CD4-positive, alpha-beta T cell treated with Interleukin-4 for 4 hours (primary cell): ENCODE data around the gene NAA40.
"Not testable (repeated sequence)": the region's sequence is repeated elsewhere in the genome, so short reads cannot be mapped to it uniquely, and the experiment has no call there.

Experiments used
- DNase-seq: peaks from one replicate; pipeline ENCODE4 v3.0.0-alpha.2; 2020

NAA40 gene

DNA sequence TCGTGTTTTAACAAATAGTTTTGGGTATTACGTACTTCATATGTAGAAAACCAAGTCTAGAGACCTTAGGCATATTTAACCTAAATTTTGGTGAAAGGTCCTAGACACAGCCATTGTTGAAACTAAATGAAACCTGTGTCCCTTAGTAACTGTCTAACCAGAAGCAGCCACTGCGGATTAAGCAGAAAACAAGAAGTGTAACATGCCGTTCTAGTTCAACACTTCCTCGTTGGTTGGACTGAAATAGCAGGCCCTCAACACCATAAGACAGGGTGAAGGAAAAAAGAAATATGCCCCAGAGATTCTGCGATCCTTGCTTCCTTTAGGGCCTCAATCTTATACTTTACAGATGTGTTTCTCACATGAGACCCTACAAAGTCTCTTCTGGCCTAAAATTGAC lies 2.0 kb downstream of the NAA40 start:
- DNase-seq = no peak

GRCh38 chr11:63941901-63942300 lies 3.1 kb downstream of the NAA40 start:
- DNase-seq = no peak

DNA sequence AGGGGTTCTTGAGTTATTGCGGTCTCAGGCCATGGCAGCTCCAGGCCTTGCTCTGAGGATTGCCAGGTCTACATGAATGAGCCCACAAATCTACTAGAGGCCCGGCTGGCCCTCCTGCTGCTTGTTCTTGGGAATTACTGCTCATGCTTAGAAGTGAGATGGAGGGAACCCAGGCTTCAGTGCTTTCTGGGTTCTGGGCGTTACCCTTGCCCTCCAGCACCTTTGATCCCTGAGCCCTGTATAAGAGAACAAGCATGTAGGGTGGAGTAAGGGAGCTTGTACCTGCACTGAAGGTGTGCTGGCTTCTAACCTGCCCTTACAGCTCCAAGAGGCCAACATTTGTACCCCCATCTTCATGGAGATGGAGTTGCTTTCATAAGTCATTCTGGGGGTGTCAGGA lies 4.0 kb downstream of the NAA40 start:
- DNase-seq = no peak

DNA sequence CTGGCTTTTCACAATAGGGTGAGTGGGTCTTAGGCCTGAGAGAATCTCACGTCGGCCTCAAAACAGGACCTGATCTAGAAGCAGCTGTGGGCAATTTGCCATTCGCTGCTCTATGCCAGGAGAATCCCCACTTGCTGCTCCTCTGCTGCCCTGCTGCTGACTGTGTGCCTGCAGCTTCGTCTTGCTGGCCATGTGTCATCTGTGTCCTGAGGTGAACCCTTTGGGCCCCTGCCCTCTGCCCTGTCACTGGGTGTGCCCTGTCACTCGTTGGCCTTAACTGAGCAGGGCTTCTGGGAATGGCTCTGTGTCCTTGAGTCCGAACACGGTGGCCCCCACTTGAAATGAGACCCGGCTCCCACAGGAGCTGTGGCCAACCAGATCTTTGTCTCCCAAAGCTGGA lies 6.2 kb downstream of the NAA40 start:
- no peak for DNase-seq

DNA sequence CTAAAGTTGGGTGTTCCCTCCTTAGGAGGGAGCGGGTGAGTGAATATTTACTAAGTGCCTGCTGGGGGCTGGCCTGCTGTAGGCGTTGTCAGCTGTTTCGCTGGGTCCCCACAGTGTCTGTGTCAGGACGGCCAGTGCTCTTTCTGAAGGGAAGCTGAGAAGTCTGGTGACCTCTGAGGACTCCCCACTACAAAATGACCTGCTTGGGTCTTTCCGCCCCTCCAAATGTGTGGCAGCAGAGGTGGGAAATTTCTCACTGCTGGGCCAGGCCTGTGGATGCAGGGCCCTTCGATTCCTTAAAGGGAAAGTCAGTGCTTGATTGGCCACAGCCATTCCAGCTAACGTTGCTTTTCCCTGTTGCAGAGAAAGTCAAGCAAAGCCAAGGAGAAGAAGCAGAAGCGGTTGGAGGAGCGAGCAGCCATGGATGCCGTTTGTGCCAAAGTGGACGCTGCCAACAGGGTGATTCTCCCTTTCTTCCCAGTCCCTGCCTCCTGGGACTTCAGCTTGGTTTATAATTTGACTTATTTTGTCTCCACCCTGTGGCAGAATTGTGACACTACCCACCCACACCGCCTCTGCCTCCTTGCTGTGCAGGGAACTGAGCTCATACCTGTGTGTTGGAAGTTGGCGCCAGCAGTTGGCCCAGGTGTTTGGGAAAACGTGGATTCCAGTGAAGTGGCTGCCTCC lies 6.8 kb downstream of the NAA40 start:
- DNase-seq = peak; percentile 52

DNA sequence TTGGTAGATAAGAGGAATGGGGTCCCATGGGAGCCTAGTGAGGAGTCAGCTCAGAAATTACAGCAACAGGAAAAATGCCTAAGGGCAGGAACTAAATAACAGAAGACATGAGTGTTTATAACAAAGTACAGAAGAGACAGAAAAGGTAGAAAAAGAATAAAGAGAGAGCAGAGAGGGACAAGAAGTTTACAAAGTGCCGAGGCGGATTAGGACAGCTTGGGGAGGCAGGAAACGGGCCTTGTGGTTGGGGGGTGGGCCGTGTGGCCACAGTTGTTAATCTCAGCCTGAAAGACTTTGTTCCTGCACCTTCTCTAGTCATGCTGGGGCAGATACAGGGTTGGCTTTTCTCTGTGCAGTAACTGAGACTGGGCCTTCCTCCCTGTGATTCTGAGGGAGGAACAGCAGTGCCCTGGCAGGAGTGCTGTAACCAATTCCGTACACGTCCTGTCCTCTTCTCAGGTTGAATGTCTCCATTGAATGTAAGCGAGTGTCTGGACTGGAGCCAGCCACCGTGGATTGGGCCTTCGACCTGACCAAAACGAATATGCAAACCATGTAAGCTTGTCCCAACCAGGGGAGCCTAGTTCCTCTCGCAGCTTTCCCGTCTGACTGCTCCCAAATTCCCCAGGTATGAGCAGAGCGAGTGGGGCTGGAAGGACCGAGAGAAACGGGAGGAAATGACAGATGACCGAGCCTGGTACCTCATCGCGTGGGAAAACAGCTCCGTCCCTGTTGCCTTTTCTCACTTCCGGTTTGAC lies 13.2 kb downstream of the NAA40 start:
- peak; percentile 44 for DNase-seq

DNA sequence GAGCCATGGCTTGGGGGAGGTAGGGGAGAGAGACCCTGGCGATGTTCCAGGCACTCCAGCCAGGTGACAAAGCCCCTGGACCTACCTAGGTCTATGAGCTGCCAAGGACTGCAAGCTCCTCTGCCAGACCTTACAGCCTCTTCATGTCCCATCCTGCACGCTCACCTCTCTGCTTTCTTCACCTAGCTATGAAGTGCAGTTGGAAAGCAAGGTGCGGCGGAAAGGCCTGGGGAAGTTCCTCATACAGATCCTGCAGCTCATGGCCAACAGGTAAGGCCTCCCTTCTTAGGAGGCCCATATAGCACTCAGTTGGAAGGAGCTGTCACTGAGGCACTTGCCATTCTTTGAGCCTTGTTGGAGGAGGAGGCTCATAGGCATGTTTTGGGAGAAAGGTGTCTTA lies 13.8 kb downstream of the NAA40 start:
- DNase-seq = no peak

DNA sequence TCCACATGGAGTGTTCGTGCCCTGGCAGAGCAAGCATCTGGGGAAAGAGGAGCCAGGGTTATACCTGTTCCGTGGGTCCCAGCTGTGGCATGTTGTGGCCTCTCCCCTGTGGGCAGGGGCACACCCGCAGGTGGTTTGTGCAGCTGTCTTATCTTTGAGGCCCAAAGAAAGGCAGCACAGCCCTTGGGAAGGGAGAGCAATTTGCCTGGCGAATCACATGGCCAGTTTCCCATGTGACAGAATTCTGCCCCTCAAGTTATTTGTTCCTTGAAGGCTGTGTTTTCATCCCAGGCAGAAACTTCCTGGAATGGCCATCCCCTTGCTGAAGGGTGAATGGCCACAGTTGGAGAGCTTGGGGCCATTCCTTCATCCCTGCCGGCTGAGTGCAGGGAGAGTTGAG lies 19.2 kb downstream of the NAA40 start:
- no peak for DNase-seq

- DNase-seq = peak; percentile 32
Measured at GRCh38 chr11:63961608-63962412, 23.0 kb downstream of the NAA40 start.

DNA sequence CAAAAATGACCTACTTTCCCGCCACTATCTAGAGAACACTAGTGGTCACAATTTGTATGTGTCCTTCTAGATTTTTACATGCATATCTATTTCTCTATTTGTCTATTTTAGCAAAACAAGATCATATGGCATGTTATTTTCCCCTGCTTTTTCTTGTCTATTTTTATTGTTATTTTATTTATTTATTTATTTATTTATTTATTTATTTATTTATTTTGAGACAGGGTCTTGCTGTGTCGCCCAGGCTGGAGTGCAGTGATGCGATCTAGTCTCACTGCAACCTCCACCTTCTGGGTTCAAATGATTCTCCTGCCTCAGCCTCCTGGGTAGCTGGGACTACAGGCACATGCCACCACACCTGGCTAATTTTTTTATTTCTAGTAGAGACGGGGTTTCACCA lies 25.1 kb downstream of the NAA40 start:
- not testable (repeated sequence) for DNase-seq

DNA sequence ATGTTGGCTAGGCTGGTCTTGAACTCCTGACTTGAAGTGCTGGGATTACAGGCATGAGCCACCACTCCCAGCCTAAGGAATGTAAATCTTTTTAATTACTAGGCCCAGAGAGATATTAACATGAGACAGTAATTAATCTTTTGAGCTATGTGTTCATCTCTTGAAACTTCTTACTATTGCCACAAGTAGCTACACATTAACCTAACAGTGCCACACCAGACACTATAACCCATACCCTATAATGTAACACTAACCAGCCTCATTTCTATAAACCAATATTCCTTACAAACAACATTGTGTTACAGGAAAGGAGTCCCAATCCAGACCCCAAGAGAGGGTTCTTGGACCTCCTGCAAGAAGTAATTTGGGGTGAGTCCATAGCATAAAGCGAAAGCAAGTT lies 27.6 kb downstream of the NAA40 start:
- DNase-seq = no peak

- no peak for DNase-seq
Measured at GRCh38 chr11:63969461-63969860, 30.7 kb downstream of the NAA40 start.

DNA sequence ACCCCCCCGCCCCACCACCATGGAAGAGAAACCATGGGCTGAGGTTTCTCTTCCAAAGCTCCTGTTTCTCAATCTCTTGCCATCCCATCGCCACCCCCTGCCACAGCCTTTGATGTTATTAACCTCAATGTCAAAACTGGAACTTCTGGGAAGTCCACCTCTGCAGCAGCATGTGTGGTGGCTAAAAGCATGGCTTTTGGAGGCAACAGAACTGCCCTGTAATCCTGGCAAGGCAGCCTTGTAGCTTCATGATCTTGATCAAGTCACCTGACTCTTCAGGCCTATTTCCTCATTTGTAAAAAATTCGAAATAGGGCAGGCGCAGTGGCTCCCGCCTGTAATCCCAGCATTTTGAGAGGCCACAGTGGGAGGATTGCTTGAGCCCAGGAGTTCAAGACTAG lies 32.1 kb downstream of the NAA40 start:
- DNase-seq = no peak

GRCh38 chr11:63973912-63974258 lies 35.1 kb downstream of the NAA40 start:
- DNase-seq = not testable (repeated sequence)

GRCh38 chr11:63974259-63975143 lies 35.7 kb downstream of the NAA40 start, which contains the start of gene COX8A:
Gene COX8A (plus strand): TSS chr11:63974620. CDS start chr11:63974681, 61 bp downstream.
- DNase-seq = peak; percentile 98

- no peak for DNase-seq
Measured at GRCh38 chr11:63978551-63979239, 39.9 kb downstream of the NAA40 start.

DNA sequence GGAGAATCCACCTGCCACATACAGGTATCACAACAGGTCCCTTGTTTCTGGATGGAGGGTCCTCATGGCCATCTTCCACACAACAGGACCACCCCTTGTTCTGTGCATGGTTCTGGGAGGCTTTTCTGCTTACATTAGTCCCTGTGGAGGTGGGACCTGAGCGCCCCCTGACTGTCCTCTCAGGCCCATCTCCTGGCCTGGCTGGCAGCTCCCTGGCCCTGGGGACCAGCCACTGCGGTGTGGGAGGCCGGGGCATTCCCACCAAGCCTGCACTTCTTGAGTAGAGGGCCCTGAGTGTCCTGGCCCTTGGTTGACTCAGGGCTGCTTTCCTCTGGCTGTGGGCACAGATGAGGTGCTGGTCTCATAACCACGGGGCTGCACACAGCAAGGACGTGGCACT lies 40.6 kb downstream of the NAA40 start:
- no peak for DNase-seq

GRCh38 chr11:63985812-63986155 lies 47.0 kb downstream of the NAA40 start:
- DNase-seq = peak; percentile 71

- peak; percentile 86 for DNase-seq
Measured at GRCh38 chr11:63986156-63986931, 47.5 kb downstream of the NAA40 start, which contains the start of gene OTUB1. Gene OTUB1 (plus strand): TSS chr11:63986438. CDS start chr11:63986457, 19 bp downstream.

DNA sequence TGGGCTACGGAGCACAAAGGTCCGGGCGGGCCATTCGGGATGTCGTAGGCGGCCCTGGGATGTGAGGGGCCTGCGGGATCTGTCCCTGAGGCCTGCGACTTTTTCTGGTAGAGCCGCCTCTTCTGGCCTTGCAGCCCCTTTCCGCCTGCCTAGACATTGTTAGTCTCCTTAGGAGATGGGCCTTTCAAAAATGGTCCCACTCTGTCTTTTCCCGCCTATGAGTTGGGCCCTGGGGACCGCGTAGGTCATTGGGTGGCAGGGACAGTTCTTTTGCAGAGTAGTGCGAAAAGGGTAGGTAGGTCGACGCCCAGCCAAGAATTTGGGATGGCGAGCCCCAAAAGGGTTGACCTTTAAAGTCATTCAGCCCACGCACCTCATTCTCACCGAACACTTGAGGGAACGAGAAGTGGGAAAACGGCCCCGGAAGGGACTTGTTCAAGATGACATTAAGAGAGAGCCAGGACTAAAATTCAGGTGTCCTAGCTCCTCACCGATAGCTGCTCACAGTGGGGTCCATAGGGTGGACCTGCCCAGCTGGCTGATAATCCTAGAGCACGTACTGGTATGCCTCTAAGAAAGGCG lies 48.2 kb downstream of the NAA40 start:
- no peak for DNase-seq

- no peak for DNase-seq
Measured at GRCh38 chr11:63991558-63991957, 52.8 kb downstream of the NAA40 start.
